8988T (cell line): ENCODE measurements around the gene PANK2.
"Not testable (repeated sequence)": the region's sequence is repeated elsewhere in the genome, so short reads cannot be mapped to it uniquely, and the experiment has no call there.

Experiments
- DNase-seq: peaks from one replicate; pipeline ENCODE4 v3.0.0; 2011

PANK2 gene

DNA sequence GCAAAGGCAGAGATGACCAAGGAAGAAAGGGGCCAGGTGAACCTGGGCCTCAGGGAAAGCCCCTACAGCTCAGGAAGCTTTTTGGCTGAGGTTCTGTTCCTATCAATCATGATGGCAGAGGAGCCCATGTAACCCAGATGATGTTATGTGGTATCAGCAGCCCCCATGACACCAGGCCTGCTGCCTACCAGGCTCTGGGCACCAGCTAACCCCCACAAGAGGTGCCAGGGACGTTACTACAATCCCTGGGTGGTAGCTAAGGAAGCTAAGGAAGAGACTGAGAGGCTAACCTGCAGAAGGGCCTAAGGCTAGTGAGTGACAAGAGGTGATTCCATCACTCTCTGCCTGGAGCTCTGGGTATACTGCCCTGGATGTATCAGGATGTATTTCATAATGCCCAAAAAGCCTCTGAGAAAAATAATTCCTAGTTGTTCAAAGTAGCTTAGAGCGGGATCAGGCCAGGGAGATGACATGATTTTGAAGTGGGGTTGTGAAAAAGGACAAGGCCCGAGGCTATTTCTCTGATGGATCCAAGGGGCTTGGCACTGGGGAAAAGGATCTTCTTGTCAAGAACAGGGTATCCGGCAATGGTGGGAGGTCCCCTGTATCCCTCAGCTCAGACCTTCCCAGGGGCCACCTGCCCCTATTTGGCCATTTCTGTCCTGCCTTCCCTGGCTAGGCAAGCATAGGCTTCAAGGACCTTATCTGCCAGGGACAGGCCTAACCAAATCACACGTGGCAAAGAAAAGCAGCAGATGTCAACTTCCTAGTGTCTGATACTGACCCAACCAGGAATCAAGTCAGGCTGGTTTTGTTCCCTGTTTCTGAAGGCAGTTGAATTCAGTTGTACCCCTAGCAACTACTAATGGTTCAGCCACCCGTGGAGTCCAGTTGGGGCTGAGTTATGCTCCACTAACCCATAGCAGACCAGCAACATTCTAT lies 41.3 kb downstream of the PANK2 start:
- no peak for DNase-seq

DNA sequence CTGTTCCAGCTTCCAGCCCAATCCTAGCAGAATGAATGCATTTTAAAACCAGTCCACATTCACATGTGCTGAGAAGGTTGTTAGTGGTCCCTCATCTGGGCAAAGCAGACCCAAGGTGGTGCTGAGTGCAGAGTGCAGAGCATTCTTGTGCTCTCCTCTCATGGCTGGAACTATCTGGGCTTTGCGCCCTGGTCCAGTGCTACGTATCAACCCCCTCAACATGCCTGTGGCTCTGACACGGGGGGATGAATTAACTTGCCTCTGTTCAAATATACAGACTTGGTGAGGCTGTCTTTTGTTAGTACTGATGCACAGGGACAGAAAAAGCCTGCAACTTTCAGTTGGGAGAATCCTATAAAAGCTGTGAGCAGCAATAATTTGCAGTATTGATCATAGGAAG lies 42.5 kb downstream of the PANK2 start:
- DNase-seq, result no peak

DNA sequence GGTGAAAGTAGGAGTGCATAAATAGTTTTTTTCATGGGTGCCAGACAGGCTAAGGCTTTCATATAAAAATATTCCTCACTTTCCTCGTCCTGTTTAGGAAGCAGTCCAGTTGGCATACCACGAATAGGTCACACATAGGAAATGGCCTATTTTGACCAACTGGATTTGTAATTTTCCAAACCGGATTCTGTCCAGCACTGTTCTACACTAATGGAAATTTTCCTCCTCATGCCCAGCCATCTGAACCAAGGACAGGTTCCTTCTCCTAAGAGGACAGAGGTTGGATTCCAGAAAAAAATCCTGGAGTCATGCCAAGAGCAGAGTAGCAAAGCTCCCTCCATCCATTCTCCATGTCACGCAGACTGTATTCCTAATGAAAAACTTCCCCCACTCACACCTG lies 43.1 kb downstream of the PANK2 start:
- DNase-seq, result no peak

DNA sequence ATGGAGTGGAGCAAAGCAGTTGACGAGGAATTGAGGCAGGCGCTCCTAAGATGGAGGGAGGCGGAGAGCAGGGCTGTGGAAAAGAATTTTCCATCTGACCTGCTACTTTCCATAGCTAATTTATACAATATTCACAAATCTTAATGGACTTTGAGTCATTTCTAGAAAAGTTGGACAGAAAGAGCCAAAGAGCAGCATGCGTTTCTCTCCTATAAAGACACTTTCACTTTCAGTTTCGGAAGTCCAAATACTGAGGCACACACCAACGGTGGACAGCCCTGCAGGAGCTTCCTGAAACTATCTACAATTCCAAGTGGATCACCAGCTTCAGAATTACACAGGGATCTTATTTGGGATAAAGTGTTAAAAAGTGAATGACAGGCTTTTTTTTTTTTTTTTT lies 43.5 kb downstream of the PANK2 start:
- no peak for DNase-seq

DNA sequence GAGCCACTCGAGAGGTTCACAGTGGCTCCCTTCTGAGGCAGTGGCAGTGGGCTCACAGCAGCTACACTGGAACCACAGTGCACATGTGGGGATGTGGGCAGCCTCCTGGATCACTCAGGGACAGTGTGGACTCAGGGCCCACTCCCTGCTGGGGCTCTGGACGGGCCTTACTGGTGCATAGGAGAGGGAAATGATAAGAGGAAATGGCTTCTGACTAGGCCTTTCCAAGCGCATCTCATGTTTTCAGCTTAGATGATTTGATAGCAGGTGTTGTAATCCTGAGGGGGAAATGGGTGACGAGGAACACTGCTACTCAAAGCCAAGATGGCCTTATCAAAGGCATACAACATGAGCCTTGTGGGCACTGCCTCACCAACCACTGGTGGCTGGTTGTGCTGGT lies 44.0 kb downstream of the PANK2 start:
- DNase-seq, result no peak

DNA sequence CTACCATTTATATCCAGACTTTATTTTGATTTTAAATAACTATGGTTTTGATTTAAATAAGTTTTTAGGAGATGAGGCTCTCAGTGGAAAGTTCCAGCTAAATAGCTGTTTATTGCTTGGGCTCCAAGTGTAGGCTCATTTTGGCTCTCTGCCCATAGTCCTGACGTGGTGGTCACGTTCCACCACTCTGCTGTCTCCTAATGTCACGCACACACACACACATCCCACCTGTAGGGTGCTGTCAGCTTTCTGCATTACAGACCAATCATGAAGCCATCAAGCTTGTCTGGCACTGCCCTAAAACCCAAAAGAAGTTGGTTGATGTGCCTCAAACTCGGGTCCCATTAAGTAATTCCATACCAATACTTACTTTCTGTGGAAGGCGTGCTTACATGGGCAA lies 45.4 kb downstream of the PANK2 start:
- no peak for DNase-seq

DNA sequence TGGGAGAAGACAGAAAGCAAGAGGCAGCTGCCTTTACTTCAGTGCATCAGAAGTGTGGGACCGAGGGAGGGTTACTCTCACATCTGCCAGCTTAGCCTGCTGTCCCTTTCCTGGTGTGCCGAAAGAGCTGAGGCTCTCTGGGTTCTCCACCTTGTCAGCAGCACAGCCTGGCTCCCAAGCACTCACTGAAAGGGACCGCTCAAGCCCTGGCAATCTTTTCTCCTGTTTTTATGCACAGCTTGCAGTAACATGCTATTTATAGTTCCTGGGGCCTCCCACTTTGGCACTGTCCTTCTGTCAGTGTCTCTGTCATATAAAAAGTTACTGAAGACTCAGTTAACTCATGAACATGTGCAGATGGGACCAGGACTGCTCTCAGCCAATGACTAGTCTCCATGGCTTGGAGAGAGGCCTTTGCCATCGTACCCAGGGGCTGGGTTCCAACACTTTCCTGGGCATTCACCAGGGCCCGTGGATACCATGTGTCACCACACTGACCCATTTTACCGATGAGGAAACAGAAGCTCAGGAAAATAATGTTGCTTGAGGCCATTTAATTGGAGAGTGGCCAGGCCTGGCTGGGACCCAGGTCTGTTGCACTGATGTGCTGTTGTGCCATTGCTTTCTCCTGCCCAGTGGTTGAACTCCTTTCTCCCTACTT lies 46.2 kb downstream of the PANK2 start:
- no peak for DNase-seq

DNA sequence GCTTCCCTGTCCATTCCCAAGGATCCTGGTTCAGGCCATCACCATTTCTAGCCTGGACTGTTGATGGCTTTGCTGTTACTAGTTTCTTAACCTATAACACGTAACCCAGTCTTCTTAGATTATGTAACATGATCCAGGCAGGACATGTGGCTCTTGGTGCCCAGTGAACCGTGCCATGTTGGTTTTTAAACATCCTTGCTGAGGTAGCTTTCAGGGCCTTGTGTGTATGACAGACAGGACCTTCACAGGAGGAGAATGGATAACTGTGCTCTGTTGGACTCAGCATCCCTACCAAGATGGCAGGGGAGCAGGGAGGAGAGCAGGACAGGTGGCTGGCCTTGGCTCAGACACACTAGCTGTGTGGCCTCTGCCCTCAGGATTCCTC lies 46.8 kb downstream of the PANK2 start:
- DNase-seq, result no peak

DNA sequence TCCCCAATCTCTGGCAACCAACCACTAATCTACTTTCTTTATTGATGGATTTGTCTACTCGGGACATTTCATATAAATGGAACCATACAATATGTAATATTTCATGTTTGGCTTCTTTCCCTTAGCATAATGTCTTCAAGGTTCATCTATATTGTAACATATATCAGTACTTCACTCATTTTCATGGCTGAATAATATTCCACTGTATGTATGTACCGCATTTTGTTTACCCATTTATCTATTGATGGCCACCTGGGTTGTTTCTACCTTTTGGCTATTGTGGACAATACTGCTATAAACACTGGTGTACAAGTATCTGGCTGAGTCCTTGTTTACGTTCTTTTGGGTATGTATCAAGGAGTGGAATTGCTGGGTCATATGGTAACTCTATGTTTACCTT lies 48.4 kb downstream of the PANK2 start:
- no peak for DNase-seq

DNA sequence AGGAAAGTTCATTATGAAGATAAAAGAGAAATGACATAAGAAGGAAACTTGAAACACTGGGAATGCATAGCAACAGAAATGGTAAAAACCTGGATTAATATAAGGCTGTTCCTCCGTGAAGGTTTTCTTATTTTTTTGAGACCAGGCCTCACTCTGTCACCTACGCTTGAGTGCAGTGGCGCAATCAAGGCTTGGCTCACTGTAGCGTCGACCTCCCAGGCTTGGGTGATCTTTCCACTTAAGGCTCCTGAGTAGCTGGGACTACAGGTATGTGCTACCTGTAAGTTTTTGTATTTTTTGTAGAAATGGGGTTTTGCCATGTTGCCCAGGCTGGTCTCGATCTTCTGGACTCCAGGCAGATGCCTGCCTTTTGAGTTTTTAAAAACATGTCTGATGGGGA lies 51.7 kb downstream of the PANK2 start:
- no peak for DNase-seq

DNA sequence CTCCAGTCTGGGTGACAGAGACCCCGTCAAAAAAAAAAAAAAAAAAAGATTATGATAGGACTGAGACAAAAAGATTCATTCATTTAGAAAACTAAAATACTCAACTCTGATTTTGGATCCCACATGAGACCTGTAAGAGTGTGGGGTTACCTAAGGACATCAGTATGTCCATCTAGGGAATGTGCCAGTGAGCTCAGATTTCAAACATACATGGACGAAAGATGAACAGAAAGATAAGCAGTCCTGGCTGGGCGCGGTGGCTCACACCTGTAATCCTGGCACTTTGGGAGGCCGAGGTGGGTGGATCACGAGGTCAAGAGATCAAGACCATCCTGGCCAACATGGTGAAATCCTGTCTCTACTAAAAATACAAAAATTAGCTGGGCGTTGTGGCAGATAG lies 57.5 kb downstream of the PANK2 start:
- not testable (repeated sequence) for DNase-seq

DNA sequence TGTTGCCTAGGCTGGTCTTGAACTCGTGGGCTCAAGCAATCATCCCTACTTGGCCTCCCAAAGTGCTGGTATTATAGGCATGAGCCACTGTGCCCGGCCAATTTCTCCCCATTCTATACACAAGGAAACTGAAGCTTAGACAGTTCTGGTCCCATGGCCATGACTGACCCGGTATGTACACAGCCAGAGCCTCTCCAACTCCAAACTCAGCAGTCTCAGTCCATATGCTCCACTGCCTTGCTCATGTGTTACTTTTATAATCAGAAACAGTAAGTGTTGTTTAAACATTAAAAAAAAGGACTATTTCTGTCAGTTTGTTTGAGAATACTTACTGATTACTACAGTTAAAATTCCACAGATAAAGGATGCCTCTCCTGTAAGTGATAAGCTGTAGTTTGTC lies 75.5 kb downstream of the PANK2 start:
- no peak for DNase-seq

DNA sequence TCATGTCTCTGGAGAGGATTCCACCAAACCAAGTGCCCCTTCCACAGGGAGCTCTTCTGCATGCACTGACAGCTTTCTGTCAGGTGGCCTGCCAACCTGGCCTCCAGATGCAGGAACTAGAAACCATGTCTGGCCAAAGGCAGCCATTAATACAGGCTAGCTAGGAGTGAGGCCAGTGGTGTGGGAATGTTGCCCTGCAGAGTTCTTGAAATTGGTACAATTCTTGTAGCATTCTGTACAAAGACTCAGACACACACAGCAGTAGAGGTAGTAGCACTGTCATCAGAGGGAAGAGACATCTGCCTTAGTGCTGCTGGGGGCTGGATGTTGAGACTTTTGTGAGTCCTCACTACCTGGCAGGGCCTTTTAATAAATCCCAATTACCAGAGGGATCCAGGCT lies 77.4 kb downstream of the PANK2 start:
- no peak for DNase-seq

DNA sequence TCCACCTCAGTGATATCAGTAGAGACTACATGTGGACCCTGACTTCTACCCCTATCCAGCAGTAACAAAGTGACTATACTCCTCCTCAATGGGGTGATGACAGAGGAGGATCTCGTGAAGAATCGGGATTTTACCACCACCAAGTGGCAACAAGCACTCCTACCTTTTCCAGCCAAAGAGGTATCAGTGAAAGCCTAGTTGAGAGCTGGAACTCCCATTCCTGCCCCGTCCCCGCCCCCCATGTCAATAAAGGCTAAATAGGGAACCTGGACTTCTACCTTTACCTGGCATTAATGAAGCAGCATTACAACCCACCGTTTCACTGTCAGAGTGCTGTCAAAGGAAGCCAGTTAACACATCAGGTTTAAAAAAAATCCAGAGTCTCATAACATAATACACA lies 80.8 kb downstream of the PANK2 start:
- DNase-seq, result no peak

DNA sequence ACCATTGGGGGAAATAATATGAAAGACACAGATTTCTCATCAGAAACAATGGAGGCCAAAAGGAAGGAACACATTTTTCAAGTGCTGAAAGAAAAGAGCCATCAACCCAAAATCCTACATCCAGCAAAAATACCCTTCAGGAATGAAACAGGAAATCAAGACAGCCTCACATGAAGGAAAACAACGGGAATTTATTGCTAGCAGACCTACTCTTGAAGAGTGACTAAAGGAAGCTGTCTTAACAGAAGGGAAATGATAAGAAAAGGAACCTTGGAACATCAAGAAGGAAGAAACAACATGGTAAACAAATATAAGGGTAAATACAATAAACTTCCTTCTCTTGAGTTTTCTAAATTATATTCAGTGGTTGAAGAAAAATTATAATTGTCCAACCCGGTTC lies 82.0 kb downstream of the PANK2 start:
- no peak for DNase-seq

DNA sequence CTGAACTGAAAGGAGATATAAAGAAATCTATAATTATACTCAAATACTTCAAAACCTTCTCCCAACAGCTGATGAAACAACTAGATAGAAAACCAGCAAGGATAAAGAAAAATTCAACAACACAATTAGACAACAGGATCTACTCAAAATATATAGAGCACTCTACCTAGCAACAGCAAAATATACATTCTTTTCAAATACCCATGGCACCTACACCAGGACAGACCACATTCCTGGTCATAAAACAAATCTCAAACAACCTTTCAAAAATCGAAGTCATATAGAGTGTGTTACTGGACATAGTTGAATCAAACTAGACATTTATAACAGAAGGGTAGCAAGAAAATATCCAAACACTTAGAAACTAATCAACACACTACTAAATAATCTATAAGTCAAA lies 83.0 kb downstream of the PANK2 start:
- no peak for DNase-seq

DNA sequence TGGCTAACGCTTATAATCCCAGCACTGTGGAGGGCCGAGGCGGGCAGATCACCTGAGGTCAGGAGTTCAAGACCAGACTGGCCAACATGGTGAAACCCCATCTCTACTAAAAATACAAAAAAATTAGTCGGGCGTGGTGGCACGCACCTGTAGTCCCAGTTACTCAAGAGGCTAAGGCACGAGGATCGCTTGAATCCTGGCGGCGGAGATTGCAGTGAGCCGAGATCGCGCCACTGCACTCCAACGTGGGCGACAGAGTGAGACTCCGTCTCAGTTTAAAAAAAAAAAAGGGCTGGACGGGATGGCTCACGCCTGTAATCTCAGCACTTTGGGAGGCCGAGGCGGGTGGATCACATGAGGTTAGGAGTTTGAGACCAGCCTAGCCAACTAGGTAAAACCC lies 83.4 kb downstream of the PANK2 start:
- DNase-seq, result not testable (repeated sequence)

DNA sequence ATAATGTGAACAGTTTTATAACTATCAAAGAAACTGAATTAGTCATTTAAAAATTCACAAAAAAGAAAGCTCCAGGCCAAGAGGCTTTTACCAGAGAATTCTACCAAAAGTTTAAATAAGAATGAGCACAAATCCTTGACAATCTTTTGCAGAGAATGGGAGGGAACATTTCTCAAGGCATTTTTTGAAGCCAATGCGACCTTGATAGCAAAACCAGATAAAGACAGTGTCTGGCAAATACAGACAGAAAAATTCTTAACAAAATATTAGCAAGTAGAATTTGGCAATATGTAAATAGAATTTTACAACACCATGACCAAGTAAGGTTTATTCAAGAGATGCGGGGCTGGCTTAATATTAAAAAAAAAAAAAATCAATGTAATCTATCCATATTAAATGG lies 84.5 kb downstream of the PANK2 start:
- DNase-seq, result no peak

DNA sequence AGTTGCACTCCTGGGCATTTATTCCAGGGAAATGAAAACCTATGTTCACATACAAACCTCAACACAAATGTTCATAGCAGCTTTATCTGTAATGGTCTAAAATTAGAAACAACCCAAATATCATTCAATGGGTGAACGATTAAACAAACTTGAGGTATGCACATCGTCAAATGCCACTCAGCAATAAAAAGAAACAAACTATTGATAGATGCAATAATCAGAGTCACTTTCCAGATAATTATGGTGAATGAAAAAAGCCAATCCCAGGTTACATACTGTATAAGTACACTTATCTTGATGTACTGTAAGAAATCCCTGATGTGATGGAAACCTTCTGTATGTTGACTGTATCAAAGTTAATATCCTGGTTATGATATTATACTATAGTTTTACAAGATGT lies 87.3 kb downstream of the PANK2 start:
- DNase-seq, result no peak
